Stimulated activated CD8-positive, alpha-beta memory T cell treated with anti-CD3 and anti-CD28 coated beads, Interleukin-4, amount 100 ng/mL, for 24 hours (primary cell): ENCODE measurements around the gene C12orf60.
"Not testable (repeated sequence)": the region's sequence is repeated elsewhere in the genome, so short reads cannot be mapped to it uniquely, and the experiment has no call there.

Source experiments
- DNase-seq: peaks from one replicate; pipeline ENCODE4 v3.0.0-alpha.2; 2020; ENCODE audit warnings: low read depth

Gene C12orf60

GRCh38 chr12:14803011-14803829 is at the start of gene C12orf60, which contains the start of gene WBP11:
TSS of gene C12orf60 (plus strand) at chr12:14803670. CDS start at chr12:14822936, 19,266 bp downstream.
TSS of gene WBP11 (minus strand) at chr12:14803478. CDS start at chr12:14801383, 2,095 bp downstream.
- peak; percentile 72 for DNase-seq

DNA sequence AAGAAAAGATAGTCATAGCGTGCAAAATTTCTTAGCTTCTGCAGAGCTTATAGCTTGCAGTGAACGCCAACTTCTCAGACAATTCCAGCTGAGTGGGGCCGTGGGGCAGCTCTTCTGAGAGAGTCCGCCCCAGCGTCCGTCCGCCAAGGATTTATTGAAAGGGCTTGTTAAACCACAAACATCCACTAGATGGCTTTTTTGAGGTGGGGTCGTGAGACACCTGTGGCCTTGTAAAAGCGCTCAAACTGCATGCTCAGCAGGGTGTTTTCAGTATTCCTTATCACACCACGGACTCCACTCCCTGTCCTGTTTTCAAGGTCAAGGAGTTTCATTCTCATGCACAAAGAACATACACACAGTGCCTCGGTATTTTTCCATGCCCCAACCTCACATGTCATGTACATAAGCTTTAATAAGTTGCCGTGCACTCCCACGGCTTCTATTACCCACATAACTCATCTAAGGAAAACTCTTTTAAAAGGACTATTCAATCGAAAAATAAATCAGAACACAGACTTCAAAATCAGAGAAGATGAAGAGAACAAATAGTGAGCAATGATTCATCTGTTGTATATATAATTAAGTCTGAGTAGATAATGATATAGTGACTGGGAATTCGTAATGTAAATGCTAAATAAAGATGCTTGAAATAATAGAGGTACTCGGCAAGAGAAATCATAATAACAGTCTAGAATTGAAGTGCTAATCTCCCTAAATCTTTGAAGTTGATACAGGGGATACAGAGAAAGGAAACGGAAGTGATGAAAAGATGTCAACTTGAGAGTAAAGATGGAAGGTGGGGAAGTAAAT is 46.9 kb upstream of the C12orf60 start:
- DNase-seq: no peak

- not testable (repeated sequence) for DNase-seq
Observed at GRCh38 chr12:14759711-14760280, 43.7 kb upstream of the C12orf60 start.

GRCh38 chr12:14765398-14765797 is 38.1 kb upstream of the C12orf60 start:
- no peak for DNase-seq

DNA sequence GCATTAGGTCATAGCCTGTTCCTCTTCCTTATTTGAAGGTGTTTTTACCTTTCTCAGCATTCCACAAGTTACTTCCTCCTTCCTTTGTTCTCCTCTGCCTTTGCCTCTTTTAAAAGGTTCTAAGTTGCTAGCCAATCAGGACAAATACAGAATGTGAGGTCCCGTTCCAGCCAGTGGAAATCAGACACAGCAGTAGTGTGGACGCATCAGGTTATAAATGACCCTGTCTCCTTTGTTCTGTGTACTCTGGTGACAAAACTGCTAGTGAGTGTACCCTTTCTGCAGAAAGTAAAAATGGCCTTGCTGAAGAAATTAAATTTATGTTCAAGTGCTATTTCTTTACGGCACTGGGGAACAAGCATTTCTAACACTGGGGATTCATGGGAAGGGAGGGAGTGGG is 37.5 kb upstream of the C12orf60 start:
- not testable (repeated sequence) for DNase-seq

DNA sequence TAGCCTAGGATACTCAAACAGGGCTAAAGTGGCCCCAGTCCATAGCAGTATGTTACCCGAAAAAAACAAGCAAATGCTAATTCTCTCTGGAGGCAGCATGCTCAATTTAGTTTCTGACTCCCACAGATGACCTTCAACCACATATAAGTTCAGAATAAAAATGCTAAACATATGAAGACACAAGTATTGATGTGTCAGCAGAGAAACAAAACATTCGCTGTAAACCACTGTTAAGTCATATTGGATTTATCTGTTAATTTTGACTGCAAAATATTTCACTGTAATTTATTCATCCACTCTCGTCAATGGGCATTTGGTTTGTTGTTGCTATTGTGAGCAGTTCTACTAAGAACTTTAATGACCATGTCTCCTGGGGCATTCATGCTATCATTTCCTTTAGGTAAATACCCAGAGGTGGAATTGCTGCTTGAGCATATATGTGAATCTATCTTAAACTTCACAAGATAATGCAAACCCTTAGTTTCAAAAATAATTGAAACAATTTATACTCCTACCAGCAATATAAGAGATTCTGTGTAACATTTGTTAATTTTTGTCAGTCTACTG is 36.7 kb upstream of the C12orf60 start:
- no peak for DNase-seq

GRCh38 chr12:14767617-14768016 is 35.9 kb upstream of the C12orf60 start:
- DNase-seq: no peak

DNA sequence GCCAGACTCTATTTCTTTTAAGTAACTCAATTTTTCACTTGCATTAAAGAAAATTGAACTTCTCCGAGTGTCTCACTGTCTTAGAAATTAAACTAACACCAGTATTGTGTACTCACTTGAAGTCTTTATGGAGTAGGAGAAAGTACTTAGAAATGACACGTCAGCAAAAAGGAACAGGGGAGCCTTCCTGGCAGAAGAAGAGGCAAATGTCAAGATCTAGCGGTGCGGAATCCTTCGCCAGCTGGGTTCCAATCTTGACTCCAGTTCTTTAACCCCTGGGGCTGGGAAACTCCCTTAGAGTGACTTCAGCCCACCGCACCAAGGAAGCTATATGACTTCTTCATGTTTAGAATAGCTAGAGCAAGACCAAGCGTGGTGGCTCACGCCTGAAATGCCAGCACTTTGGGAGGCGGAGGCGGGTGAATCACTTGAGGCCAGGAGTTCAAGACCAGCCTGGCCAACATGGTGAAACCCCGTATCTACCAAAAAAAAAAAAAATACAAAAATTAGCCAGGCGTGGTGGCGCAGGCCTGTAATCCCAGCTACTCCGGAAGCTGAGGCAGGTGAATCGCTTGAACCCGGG is 34.6 kb upstream of the C12orf60 start:
- DNase-seq: peak; percentile 10

DNA sequence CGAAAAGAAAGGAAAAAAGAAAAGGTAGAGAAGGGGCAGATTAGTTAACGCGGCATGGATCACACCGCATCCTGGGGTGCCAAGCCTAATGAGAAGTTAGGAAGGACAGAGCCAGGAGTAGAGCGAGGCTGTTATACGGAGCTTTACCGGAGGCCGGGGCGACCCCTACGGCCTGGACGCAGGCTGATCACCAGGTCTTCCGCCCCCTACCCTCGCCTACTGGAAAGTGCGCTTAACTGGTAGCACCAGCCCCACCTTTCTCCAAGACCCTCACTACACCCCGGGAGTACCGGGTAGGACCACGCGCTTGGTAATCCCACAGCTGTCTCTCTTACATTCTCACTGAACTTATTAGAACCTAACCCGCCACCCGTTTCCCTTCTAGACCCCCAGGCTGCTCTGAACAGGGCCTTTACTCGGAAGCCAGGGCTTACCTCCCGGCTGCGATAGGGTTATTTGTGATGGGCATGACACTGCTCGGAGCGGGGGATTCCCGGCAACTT is 34.0 kb upstream of the C12orf60 start:
- DNase-seq: no peak

DNA sequence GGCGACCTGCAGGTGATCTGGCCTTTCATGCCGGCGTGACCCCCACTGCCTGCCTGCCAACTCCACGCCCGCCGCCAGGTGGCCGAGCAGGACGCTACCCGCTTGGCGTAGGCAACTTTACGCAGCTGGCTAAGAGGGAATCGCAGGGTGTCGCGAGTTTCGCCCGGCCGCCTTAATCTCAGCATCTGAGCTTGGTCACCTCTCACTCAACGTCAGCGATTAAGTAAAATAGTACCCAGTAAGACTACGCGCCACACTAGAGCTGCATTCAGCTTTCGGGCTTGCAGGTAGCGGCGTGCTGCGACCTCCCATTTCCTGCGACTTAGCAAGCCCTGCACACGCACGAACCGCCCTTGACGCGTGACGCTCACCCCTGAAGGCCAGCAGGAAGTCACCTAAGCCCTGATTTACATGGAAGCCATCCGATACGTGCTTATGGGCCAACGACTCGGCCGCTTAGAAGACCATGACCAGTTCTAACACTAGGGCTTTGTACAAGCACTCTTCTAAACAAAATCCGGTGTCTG is 33.4 kb upstream of the C12orf60 start:
- DNase-seq: peak; percentile 79

DNA sequence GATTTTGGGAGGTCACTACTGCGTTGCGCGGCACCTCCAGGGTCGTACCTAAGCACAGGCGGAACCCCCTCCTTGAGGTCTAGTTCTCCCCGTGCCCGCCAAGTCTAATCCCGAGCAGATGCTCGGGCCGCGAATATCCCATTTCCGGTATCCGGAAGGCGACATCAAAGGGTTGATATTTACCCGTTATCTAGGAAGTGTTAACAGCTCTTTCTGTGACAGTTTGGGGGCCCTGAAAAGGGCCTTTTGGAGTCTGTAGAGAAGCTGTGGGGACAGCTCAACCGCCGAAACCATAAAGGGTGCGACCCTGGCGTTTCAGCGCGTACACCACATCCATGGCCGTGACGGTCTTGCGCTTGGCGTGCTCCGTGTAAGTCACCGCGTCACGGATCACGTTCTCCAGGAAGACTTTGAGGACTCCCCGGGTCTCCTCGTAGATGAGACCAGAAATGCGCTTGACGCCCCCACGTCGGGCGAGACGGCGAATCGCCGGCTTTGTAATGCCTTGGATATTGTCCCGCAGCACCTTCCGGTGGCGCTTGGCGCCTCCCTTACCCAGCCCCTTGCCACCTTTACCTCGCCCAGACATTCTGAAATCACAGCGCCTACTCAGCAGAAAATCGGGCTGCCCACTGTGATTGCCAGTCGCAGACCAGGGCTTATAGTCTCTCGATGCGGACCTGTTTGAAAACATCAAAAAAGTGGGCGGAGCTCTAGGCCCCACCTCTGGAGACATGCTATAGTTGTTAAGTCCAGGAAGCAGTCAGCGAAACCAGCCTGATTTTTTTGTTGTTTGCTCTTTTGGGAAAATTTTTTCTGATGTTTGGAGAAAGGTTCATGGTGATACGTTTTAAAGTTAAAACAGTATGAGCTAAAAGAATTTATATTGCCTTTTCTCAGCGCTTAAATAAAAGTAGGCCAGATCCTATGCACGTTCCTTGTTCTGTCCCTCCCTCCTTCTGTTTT is 32.7 kb upstream of the C12orf60 start:
- DNase-seq: peak; percentile 85

GRCh38 chr12:14771651-14772137 is 31.8 kb upstream of the C12orf60 start:
- peak; percentile 17 for DNase-seq

DNA sequence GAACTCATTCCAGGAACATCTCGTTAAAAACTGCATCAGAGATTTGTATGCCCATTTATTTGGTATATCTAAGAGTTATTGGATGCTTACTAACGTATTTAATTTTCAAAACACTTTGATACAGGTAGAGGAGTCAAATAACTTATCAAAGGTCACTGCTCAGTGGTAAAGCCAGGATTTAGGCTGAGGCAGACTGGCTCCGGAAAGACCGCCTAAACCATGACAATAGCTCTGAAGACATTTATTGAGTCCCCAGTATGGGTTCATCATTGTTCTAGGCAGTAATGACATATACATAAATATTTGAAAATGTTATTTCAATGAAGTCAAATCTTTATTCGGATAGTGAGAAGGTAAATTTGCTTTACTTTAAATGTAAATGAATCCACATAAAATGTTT is 30.5 kb upstream of the C12orf60 start:
- no peak for DNase-seq

GRCh38 chr12:14773685-14774073 is 29.8 kb upstream of the C12orf60 start:
- DNase-seq: no peak

GRCh38 chr12:14774074-14774905 is 29.2 kb upstream of the C12orf60 start:
- DNase-seq: peak; percentile 74

- peak; percentile 12 for DNase-seq
Observed at GRCh38 chr12:14774906-14775635, 28.4 kb upstream of the C12orf60 start.

GRCh38 chr12:14775636-14775980 is 27.9 kb upstream of the C12orf60 start:
- no peak for DNase-seq

- DNase-seq: no peak
Observed at GRCh38 chr12:14776236-14776961, 27.1 kb upstream of the C12orf60 start.
